Measurements from ENCODE around the gene RNF19B. TPM values are rescaled to one million over a fixed set of nuclear protein-coding genes. Genes with fewer than 3 reads are reported as not detected.

Gene RNF19B
- total RNA-seq, 5 donors from 2014 or later (not counting 1 experiment from before 2014, with no cell fraction given) = 28.7 to 44.8 (median 30.3) TPM

DNA sequence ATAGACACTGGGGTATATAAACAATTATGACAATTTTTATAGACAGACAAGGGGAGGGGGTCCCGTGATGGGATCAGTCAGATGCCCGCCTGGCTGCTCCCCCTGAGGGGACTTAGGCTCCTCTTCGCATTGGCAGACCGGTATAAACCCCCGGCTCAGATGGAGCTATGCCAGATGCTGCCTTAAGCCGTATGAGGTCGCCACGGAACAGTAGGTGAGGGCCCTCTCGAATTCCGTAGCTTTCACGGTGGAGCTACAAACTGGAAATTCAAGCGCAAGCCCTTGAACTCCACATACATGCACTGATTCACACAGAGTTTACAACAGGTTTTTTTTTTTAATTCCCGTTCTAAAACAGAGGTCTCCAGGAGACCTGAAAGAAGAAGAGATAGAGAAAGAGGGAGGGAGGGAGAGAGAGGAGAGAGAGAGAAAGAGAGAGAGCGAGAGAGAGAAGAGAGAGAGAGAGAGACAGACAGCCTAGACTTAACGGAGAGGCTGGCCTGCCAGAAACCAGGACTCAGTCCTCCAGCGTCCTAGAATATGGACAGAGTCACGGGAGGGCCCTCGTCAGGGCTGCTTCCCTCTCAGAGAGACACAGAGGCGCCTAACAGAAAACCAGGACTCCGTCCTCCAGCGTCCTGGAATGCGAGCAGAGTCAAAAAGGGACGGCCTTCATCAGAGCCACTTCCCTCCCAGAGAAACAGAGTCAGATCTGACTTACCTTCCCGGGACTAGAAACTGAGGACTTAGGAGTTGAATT is 39.0 kb downstream of the RNF19B start:
- no peaks in the 10 kb centered on the region for H3K36me3 Mint-ChIP-seq
- Histone ChIP-seq H3K27ac (ENCODE audit: low read length) (no peak overlapping the region), H3K4me1 (ENCODE audit: control insufficient read depth in 1 of 2, extremely low read depth in 1 of 2, insufficient read depth in 2 of 2, low read length in 2 of 2) (peaks cover 0 to 17% of the 10 kb centered on the region in 2 experiments), H3K9me3 (no peaks in the 10 kb centered on the region), H3K36me3 (ENCODE audit: control insufficient read depth in 2 of 2, extremely low read depth in 1 of 2, insufficient read depth in 1 of 2, low read length in 1 of 2) (no peaks in the 10 kb centered on the region), H3K27me3 (replicated peaks in 1 of 2; ENCODE audit: control insufficient read depth in 2 of 2, extremely low read depth in 1 of 2, insufficient read depth in 2 of 2, low read length in 1 of 2) (peaks cover 17 to 59% of the 10 kb centered on the region in 2 experiments), H3K4me3 (ENCODE audit: control insufficient read depth in 1 of 2, extremely low read depth in 1 of 2, low read length in 1 of 2) (peak overlapping the region in 1 of 2 donors; percentile 51)
- ChIA-PET POLR2A (no interaction called here), CTCF (interaction anchor here in 1 of 2 donors (0.6 to 1.1 kb wide), 2 partner anchors 26 to 82 kb away, joined by 3 to 4 read pairs; no protein-coding TSS in a partner anchor)
- DNase-seq (peak in 7 of 35 experiments; percentile 13 to 44 (median 21)), ATAC-seq (replicated peaks in 1 of 4) (peak in 2 of 4 experiments; percentile 74 to 81)
- H3K9me3 Mint-ChIP-seq = no peaks in the 10 kb centered on the region
- H3K4me1 Mint-ChIP-seq = peaks cover 15 to 25% (median 22%) of the 10 kb centered on the region in 3 donors
- H3K4me3 Mint-ChIP-seq = peak overlapping the region in 2 of 3 donors; percentile 36 to 65
- WGBS (ENCODE audit: insufficient coverage) = 18% methylated on average over 11 of the region's 24 CpGs
- peak overlapping the region in 1 of 2 donors; percentile 44 for H3K27ac Mint-ChIP-seq
- peaks cover 55 to 60% of the 10 kb centered on the region in 2 donors for H3K27me3 Mint-ChIP-seq

GRCh38 chr1:32924881-32925344 is 39.7 kb downstream of the RNF19B start:
- Mint-ChIP-seq H3K4me3 (peak overlapping the region in 2 of 3 donors; percentile 36 to 65), H3K27me3 (peaks cover 61 to 63% of the 10 kb centered on the region in 2 donors), H3K27ac (no peak overlapping the region), H3K4me1 (peaks cover 15 to 25% (median 22%) of the 10 kb centered on the region in 3 donors), H3K9me3 (no peaks in the 10 kb centered on the region), H3K36me3 (no peaks in the 10 kb centered on the region)
- ATAC-seq (replicated peaks in 1 of 4) (peak in 3 of 4 experiments; percentile 31 to 67 (median 57)), DNase-seq (peak in 1 of 35 experiments; percentile 12)
- 5% methylated on average over 30 of the region's 31 CpGs for WGBS (ENCODE audit: insufficient coverage)
- Histone ChIP-seq H3K27ac (ENCODE audit: low read length) (no peak overlapping the region), H3K27me3 (replicated peaks in 1 of 2; ENCODE audit: control insufficient read depth in 2 of 2, extremely low read depth in 1 of 2, insufficient read depth in 2 of 2, low read length in 1 of 2) (peaks cover 17 to 61% of the 10 kb centered on the region in 2 experiments), H3K36me3 (ENCODE audit: control insufficient read depth in 2 of 2, extremely low read depth in 1 of 2, insufficient read depth in 1 of 2, low read length in 1 of 2) (no peaks in the 10 kb centered on the region), H3K4me3 (ENCODE audit: control insufficient read depth in 1 of 2, extremely low read depth in 1 of 2, low read length in 1 of 2) (no peak overlapping the region), H3K9me3 (no peaks in the 10 kb centered on the region), H3K4me1 (ENCODE audit: control insufficient read depth in 1 of 2, extremely low read depth in 1 of 2, insufficient read depth in 2 of 2, low read length in 2 of 2) (peaks cover 0 to 17% of the 10 kb centered on the region in 2 experiments)
- ChIA-PET POLR2A (no interaction called here), CTCF (interaction anchor here in 1 of 2 donors (1.1 kb wide), 1 partner anchor 82 kb away, joined by 3 read pairs; no protein-coding TSS in a partner anchor)

DNA sequence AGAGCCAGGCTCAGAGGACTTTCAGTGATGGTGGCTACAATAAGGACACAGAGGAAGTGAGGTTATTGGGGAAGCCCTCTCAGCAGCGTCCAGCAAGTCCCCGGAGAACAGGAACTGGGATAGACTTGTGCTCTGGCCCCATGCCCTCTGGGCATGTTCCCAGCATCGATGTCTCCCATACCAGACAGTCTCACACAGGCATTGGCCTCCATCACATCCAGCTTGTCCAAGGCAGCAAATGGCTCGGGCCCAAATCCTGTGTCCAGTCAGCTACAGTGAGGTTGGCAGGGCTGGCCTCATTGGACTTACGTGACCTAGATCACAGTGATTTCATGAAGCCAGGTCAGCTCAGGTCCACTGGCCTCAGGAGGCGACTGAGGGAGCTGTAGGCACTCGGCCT is 43.8 kb downstream of the RNF19B start:
- Mint-ChIP-seq H3K4me3 (no peak overlapping the region), H3K4me1 (peaks cover 19 to 29% (median 25%) of the 10 kb centered on the region in 3 donors), H3K27ac (no peak overlapping the region), H3K27me3 (peaks cover 66 to 79% of the 10 kb centered on the region in 2 donors), H3K9me3 (no peaks in the 10 kb centered on the region), H3K36me3 (no peaks in the 10 kb centered on the region)
- ATAC-seq (replicated peaks in 1 of 4) = no peak
- H3K9me3 ChIP-seq = no peaks in the 10 kb centered on the region
- CTCF ChIA-PET = interaction anchor here in 1 of 2 donors (1.2 kb wide), 1 partner anchor 12 kb away, joined by 3 read pairs; no protein-coding TSS in a partner anchor
- H3K27me3 ChIP-seq (replicated peaks in 1 of 2; ENCODE audit: control insufficient read depth in 2 of 2, extremely low read depth in 1 of 2, insufficient read depth in 2 of 2, low read length in 1 of 2) = peaks cover 21 to 73% of the 10 kb centered on the region in 2 experiments
- no peak overlapping the region for H3K4me3 ChIP-seq (ENCODE audit: control insufficient read depth in 1 of 2, extremely low read depth in 1 of 2, low read length in 1 of 2)
- DNase-seq = no peak
- no peaks in the 10 kb centered on the region for H3K36me3 ChIP-seq (ENCODE audit: control insufficient read depth in 2 of 2, extremely low read depth in 1 of 2, insufficient read depth in 1 of 2, low read length in 1 of 2)
- POLR2A ChIA-PET = no interaction called here
- WGBS (ENCODE audit: insufficient coverage) = 70% methylated on average over 7 of the region's 7 CpGs
- H3K27ac ChIP-seq (ENCODE audit: low read length) = no peak overlapping the region
- H3K4me1 ChIP-seq (ENCODE audit: control insufficient read depth in 1 of 2, extremely low read depth in 1 of 2, insufficient read depth in 2 of 2, low read length in 2 of 2) = peaks cover 0 to 19% of the 10 kb centered on the region in 2 experiments

DNA sequence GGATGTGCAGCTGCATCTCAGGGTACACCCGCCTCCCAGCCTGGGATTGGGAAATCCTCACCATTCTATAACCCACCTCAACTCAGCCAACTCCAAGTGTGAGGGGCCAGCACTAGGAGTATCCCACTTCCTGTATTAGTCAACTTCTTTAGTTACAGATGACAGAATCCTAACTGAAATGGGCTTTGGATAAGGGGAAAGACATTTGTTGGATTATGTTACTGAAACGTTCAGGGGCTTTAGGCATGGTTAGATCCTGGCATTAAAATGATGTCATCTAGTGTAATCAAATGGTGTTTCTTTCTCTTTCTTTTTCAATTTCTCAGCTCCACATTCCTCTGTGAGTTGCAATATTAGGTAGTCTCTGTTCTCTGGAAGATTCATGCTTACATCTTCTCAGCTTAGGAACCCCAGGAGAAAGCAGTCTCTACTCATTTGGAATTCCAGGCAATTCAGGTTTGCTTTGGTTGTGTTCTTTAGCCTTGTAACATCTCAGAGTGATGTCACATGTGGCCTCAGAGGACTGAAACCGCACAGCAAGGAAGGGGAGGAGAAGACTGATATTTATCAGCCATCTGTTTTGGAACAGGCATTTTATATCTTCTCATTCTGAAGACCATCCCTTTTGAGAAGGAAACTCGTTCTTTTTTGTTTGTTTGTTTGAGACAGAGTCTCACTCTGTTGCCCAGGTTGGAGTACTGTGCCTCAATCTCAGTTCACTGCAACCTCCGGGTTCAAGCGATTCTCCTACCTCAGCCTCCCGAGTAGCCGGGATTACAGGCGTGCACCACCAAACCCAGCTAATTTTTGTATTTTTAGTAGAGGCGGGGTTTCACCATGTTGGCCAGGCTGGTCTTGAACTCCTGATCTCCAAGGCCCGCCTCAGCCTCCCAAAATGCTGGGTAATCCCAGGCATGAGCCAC is 44.5 kb downstream of the RNF19B start:
- Histone ChIP-seq H3K27ac (ENCODE audit: low read length) (no peak overlapping the region), H3K27me3 (replicated peaks in 1 of 2; ENCODE audit: control insufficient read depth in 2 of 2, extremely low read depth in 1 of 2, insufficient read depth in 2 of 2, low read length in 1 of 2) (peaks cover 16 to 66% of the 10 kb centered on the region in 2 experiments), H3K4me3 (ENCODE audit: control insufficient read depth in 1 of 2, extremely low read depth in 1 of 2, low read length in 1 of 2) (no peak overlapping the region), H3K4me1 (ENCODE audit: control insufficient read depth in 1 of 2, extremely low read depth in 1 of 2, insufficient read depth in 2 of 2, low read length in 2 of 2) (peaks cover 0 to 11% of the 10 kb centered on the region in 2 experiments), H3K9me3 (no peaks in the 10 kb centered on the region), H3K36me3 (ENCODE audit: control insufficient read depth in 2 of 2, extremely low read depth in 1 of 2, insufficient read depth in 1 of 2, low read length in 1 of 2) (no peaks in the 10 kb centered on the region)
- H3K27ac Mint-ChIP-seq = no peak overlapping the region
- DNase-seq (no peak), ATAC-seq (replicated peaks in 1 of 4) (no peak)
- 85% methylated on average over 6 of the region's 11 CpGs for WGBS (ENCODE audit: insufficient coverage)
- no peaks in the 10 kb centered on the region for H3K36me3 Mint-ChIP-seq
- ChIA-PET POLR2A (interaction anchor here in 1 of 2 donors (0.5 kb wide), 1 partner anchor 256 kb away, joined by 4 read pairs; no protein-coding TSS in a partner anchor), CTCF (interaction anchor here (0.5 to 1.2 kb wide), 2 partner anchors 13 to 130 kb away, joined by 3 to 4 read pairs; no protein-coding TSS in a partner anchor)
- H3K27me3 Mint-ChIP-seq = peaks cover 63 to 73% of the 10 kb centered on the region in 2 donors
- no peak overlapping the region for H3K4me3 Mint-ChIP-seq
- H3K4me1 Mint-ChIP-seq = peaks cover 11 to 22% (median 18%) of the 10 kb centered on the region in 3 donors
- no peaks in the 10 kb centered on the region for H3K9me3 Mint-ChIP-seq

DNA sequence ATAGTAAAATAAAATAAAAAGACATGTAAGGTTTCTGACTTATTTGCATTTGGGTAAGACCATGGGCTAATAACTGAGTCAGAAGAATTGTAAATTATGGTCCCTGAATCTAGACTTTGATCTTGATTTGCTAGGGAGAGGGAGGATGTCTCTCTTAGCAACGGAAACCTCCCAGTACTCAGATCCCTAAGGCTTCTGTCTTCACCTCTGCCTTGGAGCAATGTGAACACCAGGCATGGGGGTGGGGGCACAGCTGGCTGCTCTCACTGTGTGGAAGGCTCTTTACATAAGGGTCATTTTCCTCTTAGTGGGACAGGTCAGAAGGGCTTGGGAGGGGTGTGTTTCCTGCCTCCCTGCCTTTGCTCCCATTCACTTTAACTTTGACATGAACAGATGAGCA is 46.4 kb downstream of the RNF19B start:
- peaks cover 0 to 5% of the 10 kb centered on the region in 2 experiments for H3K4me1 ChIP-seq (ENCODE audit: control insufficient read depth in 1 of 2, extremely low read depth in 1 of 2, insufficient read depth in 2 of 2, low read length in 2 of 2)
- H3K4me1 Mint-ChIP-seq = peaks cover 5 to 7% (median 6%) of the 10 kb centered on the region in 3 donors
- peaks cover 13 to 48% of the 10 kb centered on the region in 2 experiments for H3K27me3 ChIP-seq (replicated peaks in 1 of 2; ENCODE audit: control insufficient read depth in 2 of 2, extremely low read depth in 1 of 2, insufficient read depth in 2 of 2, low read length in 1 of 2)
- ChIA-PET CTCF (interaction anchor here (0.6 to 0.7 kb wide), 2 partner anchors 15 to 405 kb away, joined by 5 to 7 read pairs; no protein-coding TSS in a partner anchor), POLR2A (no interaction called here)
- no CpG with 5 or more reads among the region's 1 CpG for WGBS (ENCODE audit: insufficient coverage)
- no peaks in the 10 kb centered on the region for H3K9me3 ChIP-seq
- H3K27ac ChIP-seq (ENCODE audit: low read length) = no peak overlapping the region
- H3K36me3 ChIP-seq (ENCODE audit: control insufficient read depth in 2 of 2, extremely low read depth in 1 of 2, insufficient read depth in 1 of 2, low read length in 1 of 2) = no peaks in the 10 kb centered on the region
- peaks cover 47 to 56% of the 10 kb centered on the region in 2 donors for H3K27me3 Mint-ChIP-seq
- DNase-seq (no peak), ATAC-seq (replicated peaks in 1 of 4) (no peak)
- no peak overlapping the region for H3K4me3 Mint-ChIP-seq
- H3K36me3 Mint-ChIP-seq = no peaks in the 10 kb centered on the region
- no peak overlapping the region for H3K4me3 ChIP-seq (ENCODE audit: control insufficient read depth in 1 of 2, extremely low read depth in 1 of 2, low read length in 1 of 2)
- no peak overlapping the region for H3K27ac Mint-ChIP-seq
- H3K9me3 Mint-ChIP-seq = no peaks in the 10 kb centered on the region

All from T-cell (primary cell).